ENCODE measurements around the gene ICAM2.
"Not testable (repeated sequence)": the region's sequence is repeated elsewhere in the genome, so short reads cannot be mapped to it uniquely, and the experiment has no call there.

Gene ICAM2

DNA sequence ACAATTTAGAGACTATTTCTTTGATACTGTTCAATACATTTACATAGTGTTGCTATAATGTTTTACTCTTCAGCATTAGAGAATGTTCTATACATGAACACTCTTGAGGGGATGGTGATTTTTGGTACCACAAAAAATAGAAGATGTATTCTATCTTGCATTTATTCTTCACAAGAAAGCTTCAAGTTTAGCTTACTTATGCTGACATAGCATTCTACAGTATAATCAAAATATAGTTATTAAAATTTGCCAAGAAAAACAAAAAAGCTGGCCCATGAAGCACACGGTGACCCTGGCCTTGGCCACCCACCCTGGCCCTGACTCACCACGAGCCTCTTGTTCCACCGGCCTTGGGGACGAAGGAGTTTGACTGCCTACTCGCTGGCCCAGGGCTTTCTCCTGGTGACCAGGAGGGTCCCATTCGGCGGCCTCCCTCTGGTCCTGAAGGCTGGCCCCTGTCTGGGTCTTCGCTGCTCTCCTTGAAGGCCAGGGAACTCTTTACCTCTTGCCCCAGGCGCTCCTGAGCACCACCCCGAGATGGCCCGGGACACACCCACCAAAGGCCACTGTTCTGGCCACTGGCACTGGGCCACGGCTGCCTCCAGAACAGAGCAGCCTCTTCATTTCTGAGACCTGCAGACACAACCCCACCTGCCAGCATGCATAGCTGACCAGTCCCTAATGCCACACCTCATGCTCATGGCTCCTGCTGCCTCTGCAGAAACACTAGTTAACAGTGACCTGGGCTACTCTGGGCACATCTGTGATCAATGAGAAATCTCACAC lies 22.5 kb upstream of the ICAM2 start:
- no peak for DNase-seq (ENCODE audit: low read depth)

- no peak for DNase-seq (ENCODE audit: low read depth)
Observed at GRCh38 chr17:64041912-64042311, 21.5 kb upstream of the ICAM2 start.

GRCh38 chr17:64040206-64040605 lies 19.8 kb upstream of the ICAM2 start:
- DNase-seq (ENCODE audit: low read depth), result no peak

GRCh38 chr17:64039106-64039400 lies 18.6 kb upstream of the ICAM2 start:
- no peak for DNase-seq (ENCODE audit: low read depth)

GRCh38 chr17:64038331-64039105 lies 18.1 kb upstream of the ICAM2 start:
- DNase-seq (ENCODE audit: low read depth), result no peak

GRCh38 chr17:64037802-64038201 lies 17.4 kb upstream of the ICAM2 start:
- DNase-seq (ENCODE audit: low read depth), result no peak

DNA sequence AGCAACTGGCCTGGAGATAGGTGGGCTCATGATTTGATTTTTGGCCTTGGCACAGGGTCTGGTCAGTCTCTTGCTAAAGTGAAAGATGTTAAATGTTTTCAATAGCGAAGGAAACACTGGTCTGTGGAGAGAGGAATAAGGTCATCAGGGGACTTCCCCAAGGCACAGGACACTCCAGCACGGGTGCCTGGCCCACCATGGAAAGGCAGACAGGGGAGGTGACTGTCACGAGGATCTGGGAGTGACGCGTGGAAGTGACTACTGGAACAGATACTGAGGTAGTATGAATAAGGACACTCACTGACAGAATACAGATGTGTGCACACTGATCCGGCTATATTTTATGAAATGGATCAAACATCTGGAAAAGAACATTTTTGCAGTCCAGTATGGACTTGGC lies 16.7 kb upstream of the ICAM2 start:
- no peak for DNase-seq (ENCODE audit: low read depth)

GRCh38 chr17:64036198-64036922 lies 15.9 kb upstream of the ICAM2 start:
- no peak for DNase-seq (ENCODE audit: low read depth)

DNA sequence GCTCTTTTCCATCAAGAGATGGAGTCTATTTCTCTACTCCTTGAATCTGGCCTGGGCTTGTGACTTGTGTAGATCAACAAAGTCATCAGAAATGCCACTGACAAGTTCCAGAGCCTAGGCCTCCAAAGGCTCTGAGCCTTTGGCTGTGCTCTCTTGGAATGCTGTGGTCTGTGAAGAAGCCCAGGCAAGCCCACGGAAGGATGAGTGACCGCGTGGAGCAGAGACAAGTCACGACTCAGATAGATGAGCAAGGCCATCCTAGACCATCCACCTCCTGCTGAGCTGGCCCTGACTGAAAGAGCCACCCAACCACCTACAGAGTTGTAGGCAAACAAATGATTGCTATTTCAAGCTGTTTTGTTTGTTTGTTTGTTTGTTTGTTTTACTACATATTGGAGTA lies 11.6 kb upstream of the ICAM2 start:
- DNase-seq (ENCODE audit: low read depth), result no peak

DNA sequence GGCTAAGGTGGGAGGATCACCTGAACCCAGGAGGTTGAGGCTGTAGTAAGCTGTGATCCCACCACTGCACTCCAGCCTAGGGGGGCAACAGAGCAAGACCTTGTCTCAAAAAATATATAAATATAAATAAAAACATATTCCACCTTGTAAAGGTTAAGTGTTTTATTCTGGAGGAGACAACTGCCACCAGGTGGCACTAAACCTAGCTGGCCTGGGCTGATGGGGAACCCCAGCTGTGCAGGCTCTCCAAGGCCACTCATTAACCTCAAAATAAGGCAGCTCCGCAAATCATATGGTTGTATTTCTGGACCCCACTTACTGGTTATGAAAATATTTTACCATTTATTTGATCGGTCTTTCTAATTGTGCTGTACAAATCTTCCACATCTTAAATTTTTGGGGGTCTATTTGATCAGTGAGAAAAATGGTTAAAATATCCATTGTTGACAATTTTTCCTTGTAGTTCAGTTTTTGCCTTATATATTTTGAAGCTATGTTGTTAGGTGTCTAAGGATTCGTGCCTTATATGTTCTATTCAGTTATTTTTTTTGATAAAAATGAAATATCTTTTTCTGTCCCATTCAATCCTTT lies 8.5 kb upstream of the ICAM2 start:
- peak; percentile 56 for DNase-seq (ENCODE audit: low read depth)

- peak; percentile 80 for DNase-seq (ENCODE audit: low read depth)
Observed at GRCh38 chr17:64025732-64026294, 5.4 kb upstream of the ICAM2 start.

DNA sequence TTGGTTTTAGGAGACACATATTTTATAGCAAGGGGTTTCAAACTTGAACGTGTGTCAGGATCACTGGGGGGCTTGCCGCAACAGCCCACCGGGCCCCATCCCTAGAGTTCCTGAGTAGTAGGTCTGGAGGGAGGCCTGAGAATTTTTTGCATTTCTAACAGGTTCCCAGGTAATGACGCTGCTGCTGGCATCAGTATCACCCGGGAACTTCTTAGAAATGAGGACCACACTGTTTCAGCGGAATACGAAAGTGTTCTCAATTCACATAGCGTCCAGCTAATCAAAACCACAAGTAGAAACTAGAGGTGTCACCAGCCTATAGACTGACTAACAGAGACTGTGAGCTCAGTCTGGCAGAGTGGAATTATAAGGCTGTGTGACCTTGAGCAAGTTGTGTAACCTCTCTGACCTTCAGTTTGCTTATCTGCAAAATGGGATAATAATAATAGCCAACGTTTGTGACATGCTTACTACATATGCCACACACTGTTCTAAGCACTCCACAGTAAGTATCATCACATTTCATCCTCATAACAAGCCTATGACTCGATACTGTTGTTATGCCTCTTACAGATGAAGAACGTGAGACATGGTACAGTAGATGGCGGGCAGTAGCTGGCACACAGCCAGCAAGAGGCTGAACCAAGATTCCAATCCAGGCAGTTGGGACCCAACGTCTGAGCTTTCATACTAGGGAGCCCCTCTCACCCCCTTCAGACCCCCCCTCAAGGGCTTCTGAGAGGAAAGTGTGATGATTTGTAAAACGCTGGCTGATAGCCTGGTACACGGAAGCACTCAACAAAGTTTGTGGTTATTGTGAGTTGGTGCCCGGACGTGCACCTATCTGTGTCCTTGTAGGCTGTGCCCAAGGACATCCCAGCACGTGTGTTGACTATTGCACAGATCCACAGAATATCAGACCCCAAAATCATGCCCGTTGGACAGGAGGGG lies 4.6 kb upstream of the ICAM2 start:
- DNase-seq (ENCODE audit: low read depth), result no peak

- DNase-seq (ENCODE audit: low read depth), result no peak
Observed at GRCh38 chr17:64024215-64024654, 3.8 kb upstream of the ICAM2 start.

GRCh38 chr17:64022611-64023063 lies 2.2 kb upstream of the ICAM2 start:
- DNase-seq (ENCODE audit: low read depth), result no peak

DNA sequence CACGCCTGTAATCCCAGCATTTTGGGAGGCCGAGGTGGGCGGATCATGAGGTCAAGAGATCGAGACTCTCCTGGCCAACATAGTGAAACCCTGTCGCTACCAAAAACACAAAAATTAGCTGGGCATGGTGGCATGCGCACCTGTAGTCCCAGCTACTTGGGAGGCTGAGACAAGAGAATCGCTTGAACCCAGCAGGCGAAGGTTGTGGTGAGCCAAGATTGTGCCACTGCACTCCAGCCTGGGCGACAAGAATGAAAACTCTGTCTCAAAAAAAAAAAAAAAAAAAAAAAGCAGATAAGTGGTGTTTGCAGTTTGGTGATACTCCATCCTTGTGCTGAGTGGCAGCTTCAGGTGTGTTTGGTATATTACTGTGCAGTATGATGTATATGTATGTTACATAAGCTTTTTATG lies 877 bp downstream of the ICAM2 start:
- not testable (repeated sequence) for DNase-seq (ENCODE audit: low read depth)

- no peak for DNase-seq (ENCODE audit: low read depth)
Observed at GRCh38 chr17:64017381-64017980, 3.0 kb downstream of the ICAM2 start.

GRCh38 chr17:64016974-64017373 lies 3.5 kb downstream of the ICAM2 start:
- no peak for DNase-seq (ENCODE audit: low read depth)

DNA sequence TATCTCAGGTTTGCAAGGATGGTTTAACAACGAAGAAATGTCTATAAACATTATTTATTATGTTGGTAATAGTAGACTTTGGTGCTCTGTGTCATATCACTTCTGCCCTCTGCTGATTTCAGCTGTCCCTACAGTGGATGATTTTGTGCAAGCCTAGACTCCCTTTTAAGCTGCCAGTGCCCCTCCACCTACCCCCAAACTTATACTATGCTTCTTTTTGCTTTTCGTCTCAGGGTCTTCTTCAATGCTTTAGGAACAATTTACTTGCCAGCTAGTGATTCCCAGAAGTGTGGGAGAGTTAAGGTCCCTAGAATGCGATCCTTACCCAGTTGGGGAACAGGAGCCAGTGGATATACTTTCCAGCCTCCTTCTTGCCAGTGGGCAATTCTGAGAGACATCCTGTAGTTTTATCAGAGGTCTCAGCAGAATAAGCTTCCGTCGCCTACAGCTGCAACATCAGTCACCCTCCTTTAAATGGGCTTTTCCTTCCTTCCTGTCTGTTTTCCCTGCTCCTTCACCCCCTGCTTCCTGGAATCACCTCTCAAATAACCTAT lies 4.1 kb downstream of the ICAM2 start:
- no peak for DNase-seq (ENCODE audit: low read depth)

DNA sequence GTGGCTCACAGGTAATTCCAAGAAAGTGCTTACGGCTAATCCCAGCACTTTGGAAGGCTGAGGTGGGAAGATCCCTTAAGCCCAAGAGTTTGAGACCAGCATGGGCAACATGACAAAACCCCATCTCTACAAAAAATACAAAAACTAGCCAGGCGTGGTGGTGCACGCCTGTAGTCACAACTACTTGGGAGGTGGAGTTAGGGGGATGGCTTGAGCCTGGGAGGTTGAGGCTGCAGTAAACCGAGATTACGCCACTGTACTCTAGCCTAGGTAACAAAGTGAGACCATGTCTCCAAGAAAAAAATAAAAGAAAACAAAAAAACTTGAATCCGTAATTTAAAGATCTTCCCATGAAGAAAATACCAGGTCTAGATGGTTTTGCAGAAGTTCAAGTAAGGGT lies 5.0 kb downstream of the ICAM2 start:
- DNase-seq (ENCODE audit: low read depth), result no peak

All from stimulated activated CD8-positive, alpha-beta memory T cell treated with anti-CD3 and anti-CD28 coated beads, Interleukin-4, amount 100 ng/mL, for 24 hours (primary cell).